ENCODE results near the gene PDE8B. TPM values are rescaled to one million over a fixed set of nuclear protein-coding genes. Genes with fewer than 3 reads are reported as not detected.

The PDE8B gene
- total RNA-seq, 1 donor from 2014 or later, result 1.1 TPM

- H3K4me3 Mint-ChIP-seq (ENCODE audit: unreplicated experiment), result no peak overlapping the region
Observed at GRCh38 chr5:77214151-77214550, 3.7 kb downstream of the PDE8B start.

DNA sequence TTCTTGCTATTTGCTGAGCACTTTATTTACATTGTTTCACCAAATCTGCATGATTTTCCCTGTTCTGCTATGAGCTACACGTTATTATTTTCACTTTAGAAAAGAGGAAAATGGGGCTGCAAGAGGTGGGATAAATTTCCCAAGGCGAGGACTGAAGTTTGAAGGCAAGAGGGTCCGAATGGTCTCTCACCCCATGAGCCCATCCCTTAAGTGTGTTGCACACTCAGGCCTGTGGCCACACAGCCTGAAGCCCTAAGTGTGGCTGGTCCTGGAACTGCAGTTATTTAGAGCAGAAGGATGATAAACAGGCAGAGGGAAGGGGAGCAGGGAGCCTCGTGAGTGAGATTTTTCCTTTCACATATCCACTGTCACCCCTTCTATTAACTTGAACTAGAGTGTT is 7.8 kb downstream of the PDE8B start:
- Mint-ChIP-seq H3K27me3 (ENCODE audit: low read depth) (peaks cover 35% of the 10 kb centered on the region), H3K36me3 (ENCODE audit: low read depth) (peaks cover 2% of the 10 kb centered on the region)
- DNase-seq (ENCODE audit: low spot score), result no peak

More at GRCh38 chr5:77214151-77214550, 3.7 kb downstream of the PDE8B start:
- no peak for DNase-seq (ENCODE audit: low spot score)
- Mint-ChIP-seq H3K27ac (ENCODE audit: unreplicated experiment) (no peak overlapping the region), H3K27me3 (ENCODE audit: low read depth) (peaks cover 38% of the 10 kb centered on the region), H3K36me3 (ENCODE audit: low read depth) (peaks cover 4% of the 10 kb centered on the region), H3K4me1 (ENCODE audit: low read depth) (peaks cover 19% of the 10 kb centered on the region), H3K9me3 (ENCODE audit: low read depth) (no peaks in the 10 kb centered on the region)
- no peak for TF ChIP-seq CTCF (IDR thresholded peaks at IDR 0.05)

DNA sequence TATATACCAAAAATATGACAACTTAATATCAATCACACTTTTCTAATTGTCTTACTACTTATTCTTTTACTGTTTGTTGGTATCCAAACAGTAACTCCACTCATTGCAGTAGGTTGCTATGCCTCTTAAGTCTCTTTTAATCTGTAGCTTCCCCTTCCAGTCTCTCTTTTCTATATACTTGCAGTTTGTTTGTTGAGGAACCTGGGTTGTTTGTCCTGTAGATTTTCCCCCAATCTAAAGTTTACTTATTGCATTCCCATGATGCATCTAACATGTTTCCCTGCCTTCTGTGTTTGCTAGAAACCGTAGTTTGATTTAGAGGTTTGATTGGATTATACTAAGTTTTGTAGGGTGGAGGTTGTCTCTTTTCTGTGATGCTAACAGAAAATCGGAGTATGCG is 10.6 kb downstream of the PDE8B start:
- TF ChIP-seq CTCF (IDR thresholded peaks at IDR 0.05), result no peak
- Mint-ChIP-seq H3K27me3 (ENCODE audit: low read depth) (peaks cover 21% of the 10 kb centered on the region), H3K27ac (ENCODE audit: unreplicated experiment) (no peak overlapping the region), H3K4me1 (ENCODE audit: low read depth) (peaks cover 18% of the 10 kb centered on the region), H3K4me3 (ENCODE audit: unreplicated experiment) (no peak overlapping the region), H3K9me3 (ENCODE audit: low read depth) (no peaks in the 10 kb centered on the region), H3K36me3 (ENCODE audit: low read depth) (peaks cover 2% of the 10 kb centered on the region)
- DNase-seq (ENCODE audit: low spot score), result no peak

More for the DNA sequence above, 7.8 kb downstream of the PDE8B start:
- Mint-ChIP-seq H3K4me3 (ENCODE audit: unreplicated experiment) (no peak overlapping the region), H3K9me3 (ENCODE audit: low read depth) (no peaks in the 10 kb centered on the region), H3K4me1 (ENCODE audit: low read depth) (peaks cover 5% of the 10 kb centered on the region), H3K27ac (ENCODE audit: unreplicated experiment) (no peak overlapping the region)
- peak; percentile 54 for TF ChIP-seq CTCF (IDR thresholded peaks at IDR 0.05)

- Mint-ChIP-seq H3K4me1 (ENCODE audit: low read depth) (peaks cover 18% of the 10 kb centered on the region), H3K27ac (ENCODE audit: unreplicated experiment) (no peak overlapping the region), H3K36me3 (ENCODE audit: low read depth) (no peaks in the 10 kb centered on the region), H3K4me3 (ENCODE audit: unreplicated experiment) (no peak overlapping the region), H3K27me3 (ENCODE audit: low read depth) (peaks cover 20% of the 10 kb centered on the region), H3K9me3 (ENCODE audit: low read depth) (no peaks in the 10 kb centered on the region)
- DNase-seq (ENCODE audit: low spot score), result no peak
- TF ChIP-seq CTCF (IDR thresholded peaks at IDR 0.05), result no peak
Observed at GRCh38 chr5:77222722-77223121, 12.2 kb downstream of the PDE8B start.

DNA sequence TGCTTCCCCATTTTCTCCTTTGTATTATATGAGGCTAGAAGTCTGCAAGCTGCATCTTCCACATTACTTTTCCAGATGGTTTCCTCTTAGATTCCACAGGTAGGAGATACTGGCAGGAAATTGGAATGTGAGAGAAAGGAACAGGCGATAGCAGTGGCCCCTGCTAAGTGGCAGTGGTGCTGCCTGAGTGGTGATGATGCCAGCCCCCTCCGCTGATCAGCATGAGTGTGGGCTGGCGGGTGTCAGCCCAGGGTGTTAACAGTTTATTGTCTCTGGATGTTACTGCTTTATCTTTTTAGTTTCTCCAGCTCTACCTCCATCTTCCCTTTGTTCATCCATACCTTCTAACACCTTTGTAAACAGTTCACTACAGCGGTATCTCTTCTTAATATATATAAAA is 13.2 kb downstream of the PDE8B start:
- H3K27me3 Mint-ChIP-seq (ENCODE audit: low read depth), result peaks cover 19% of the 10 kb centered on the region
- H3K9me3 Mint-ChIP-seq (ENCODE audit: low read depth), result no peaks in the 10 kb centered on the region
- H3K36me3 Mint-ChIP-seq (ENCODE audit: low read depth), result no peaks in the 10 kb centered on the region
- peaks cover 18% of the 10 kb centered on the region for H3K4me1 Mint-ChIP-seq (ENCODE audit: low read depth)
- DNase-seq (ENCODE audit: low spot score), result no peak
- TF ChIP-seq CTCF (IDR thresholded peaks at IDR 0.05), result no peak
- no peak overlapping the region for H3K27ac Mint-ChIP-seq (ENCODE audit: unreplicated experiment)
- H3K4me3 Mint-ChIP-seq (ENCODE audit: unreplicated experiment), result no peak overlapping the region
